Measurements from ENCODE around the gene ICAM1. TPM values are rescaled to one million over a fixed set of nuclear protein-coding genes. Genes with fewer than 3 reads are reported as not detected.

Gene ICAM1
- total and polyA plus RNA-seq, 2 of the 13 experiments (the other 11 are each of a cell fraction or from before 2014, with no cell fraction given) = 37.9 to 98.4 TPM

GRCh38 chr19:10295305-10295846, 24.5 kb downstream of the ICAM1 start (continued):
- TF ChIP-seq KDM5B (CRISPR knock-in tag; IDR thresholded peaks at IDR 0.05; ENCODE audit: borderline replicate concordance) (no peak), TRIM24 (CRISPR knock-in tag; IDR thresholded peaks at IDR 0.05) (no peak), NFE2L1 (CRISPR knock-in tag; IDR thresholded peaks at IDR 0.05; ENCODE audit: borderline replicate concordance) (no peak), ZNF660 (CRISPR knock-in tag; IDR thresholded peaks at IDR 0.05; ENCODE audit: borderline replicate concordance, low read depth) (no peak), TBL1XR1 (IDR thresholded peaks at IDR 0.05; ENCODE audit: borderline replicate concordance, low read length, partially characterized antibody) (no peak), FOSL1 (CRISPR knock-in tag; IDR thresholded peaks at IDR 0.05; ENCODE audit: borderline replicate concordance) (no peak), RCOR2 (CRISPR knock-in tag; IDR thresholded peaks at IDR 0.05) (no peak), JARID2 (CRISPR knock-in tag; IDR thresholded peaks at IDR 0.05; ENCODE audit: insufficient replicate concordance) (no peak), ZNF510 (CRISPR knock-in tag; IDR thresholded peaks at IDR 0.05; ENCODE audit: low read depth) (no peak), ZNF142 (CRISPR knock-in tag; IDR thresholded peaks at IDR 0.05) (no peak), MYC (CRISPR knock-in tag; IDR thresholded peaks at IDR 0.05; ENCODE audit: borderline replicate concordance) (peak; percentile 53; the same call in 1 of the 2 replicates), ZNF777 (CRISPR knock-in tag; IDR thresholded peaks at IDR 0.05) (peak; percentile 76)
- TF ChIP-seq, protein P1, sequence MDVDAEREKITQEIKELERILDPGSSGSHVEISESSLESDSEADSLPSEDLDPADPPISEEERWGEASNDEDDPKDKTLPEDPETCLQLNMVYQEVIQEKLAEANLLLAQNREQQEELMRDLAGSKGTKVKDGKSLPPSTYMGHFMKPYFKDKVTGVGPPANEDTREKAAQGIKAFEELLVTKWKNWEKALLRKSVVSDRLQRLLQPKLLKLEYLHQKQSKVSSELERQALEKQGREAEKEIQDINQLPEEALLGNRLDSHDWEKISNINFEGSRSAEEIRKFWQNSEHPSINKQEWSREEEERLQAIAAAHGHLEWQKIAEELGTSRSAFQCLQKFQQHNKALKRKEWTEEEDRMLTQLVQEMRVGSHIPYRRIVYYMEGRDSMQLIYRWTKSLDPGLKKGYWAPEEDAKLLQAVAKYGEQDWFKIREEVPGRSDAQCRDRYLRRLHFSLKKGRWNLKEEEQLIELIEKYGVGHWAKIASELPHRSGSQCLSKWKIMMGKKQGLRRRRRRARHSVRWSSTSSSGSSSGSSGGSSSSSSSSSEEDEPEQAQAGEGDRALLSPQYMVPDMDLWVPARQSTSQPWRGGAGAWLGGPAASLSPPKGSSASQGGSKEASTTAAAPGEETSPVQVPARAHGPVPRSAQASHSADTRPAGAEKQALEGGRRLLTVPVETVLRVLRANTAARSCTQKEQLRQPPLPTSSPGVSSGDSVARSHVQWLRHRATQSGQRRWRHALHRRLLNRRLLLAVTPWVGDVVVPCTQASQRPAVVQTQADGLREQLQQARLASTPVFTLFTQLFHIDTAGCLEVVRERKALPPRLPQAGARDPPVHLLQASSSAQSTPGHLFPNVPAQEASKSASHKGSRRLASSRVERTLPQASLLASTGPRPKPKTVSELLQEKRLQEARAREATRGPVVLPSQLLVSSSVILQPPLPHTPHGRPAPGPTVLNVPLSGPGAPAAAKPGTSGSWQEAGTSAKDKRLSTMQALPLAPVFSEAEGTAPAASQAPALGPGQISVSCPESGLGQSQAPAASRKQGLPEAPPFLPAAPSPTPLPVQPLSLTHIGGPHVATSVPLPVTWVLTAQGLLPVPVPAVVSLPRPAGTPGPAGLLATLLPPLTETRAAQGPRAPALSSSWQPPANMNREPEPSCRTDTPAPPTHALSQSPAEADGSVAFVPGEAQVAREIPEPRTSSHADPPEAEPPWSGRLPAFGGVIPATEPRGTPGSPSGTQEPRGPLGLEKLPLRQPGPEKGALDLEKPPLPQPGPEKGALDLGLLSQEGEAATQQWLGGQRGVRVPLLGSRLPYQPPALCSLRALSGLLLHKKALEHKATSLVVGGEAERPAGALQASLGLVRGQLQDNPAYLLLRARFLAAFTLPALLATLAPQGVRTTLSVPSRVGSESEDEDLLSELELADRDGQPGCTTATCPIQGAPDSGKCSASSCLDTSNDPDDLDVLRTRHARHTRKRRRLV (CRISPR knock-in tag; IDR thresholded peaks at IDR 0.05) = no peak
- TF ChIP-seq, protein P2, sequence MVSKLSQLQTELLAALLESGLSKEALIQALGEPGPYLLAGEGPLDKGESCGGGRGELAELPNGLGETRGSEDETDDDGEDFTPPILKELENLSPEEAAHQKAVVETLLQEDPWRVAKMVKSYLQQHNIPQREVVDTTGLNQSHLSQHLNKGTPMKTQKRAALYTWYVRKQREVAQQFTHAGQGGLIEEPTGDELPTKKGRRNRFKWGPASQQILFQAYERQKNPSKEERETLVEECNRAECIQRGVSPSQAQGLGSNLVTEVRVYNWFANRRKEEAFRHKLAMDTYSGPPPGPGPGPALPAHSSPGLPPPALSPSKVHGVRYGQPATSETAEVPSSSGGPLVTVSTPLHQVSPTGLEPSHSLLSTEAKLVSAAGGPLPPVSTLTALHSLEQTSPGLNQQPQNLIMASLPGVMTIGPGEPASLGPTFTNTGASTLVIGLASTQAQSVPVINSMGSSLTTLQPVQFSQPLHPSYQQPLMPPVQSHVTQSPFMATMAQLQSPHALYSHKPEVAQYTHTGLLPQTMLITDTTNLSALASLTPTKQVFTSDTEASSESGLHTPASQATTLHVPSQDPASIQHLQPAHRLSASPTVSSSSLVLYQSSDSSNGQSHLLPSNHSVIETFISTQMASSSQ (IDR thresholded peaks at IDR 0.05; ENCODE audit: low read depth) = no peak
- TF ChIP-seq, protein P2 (CRISPR knock-in tag; IDR thresholded peaks at IDR 0.05; ENCODE audit: borderline replicate concordance) = no peak

Data from HepG2 (cell line).